OCI-LY3 (cell line): ENCODE measurements around the gene ADGRV1.
"Not testable (repeated sequence)": the region's sequence is repeated elsewhere in the genome, so short reads cannot be mapped to it uniquely, and the experiment has no call there.

Experiments
- H2AFZ ChIP-seq: fragments of 200-600, 300-600 bp; shearing (Covaris generic); 2 replicates; pipeline ENCODE4 v1.6.0; 2014; ENCODE audit warnings: antibody characterized with exemption, low read depth, low read length
- H3K27ac ChIP-seq: fragments of 200-600, 300-600 bp; sonication (generic); 2 replicates; pipeline ENCODE4 v1.5.1; 2014; ENCODE audit warnings: mild to moderate bottlenecking, low read length, moderate library complexity, mixed read lengths
- H3K27me3 ChIP-seq: fragments of 200-600, 300-600 bp; sonication (generic); 2 replicates; pipeline ENCODE4 v1.6.1; 2014; ENCODE audit warnings: low read depth, low read length, mixed read lengths
- H3K36me3 ChIP-seq: fragments of 200-600, 300-600 bp; sonication (generic); replicated peaks from 2 replicates; pipeline ENCODE3; 2014; ENCODE audit warnings: low read depth, low read length, mixed read lengths
- H3K4me1 ChIP-seq: fragments of 300-600, 200-600 bp; sonication (generic); 2 replicates; pipeline ENCODE4 v1.6.1; 2014; ENCODE audit warnings: low read length, mixed read lengths
- H3K4me2 ChIP-seq: fragments of 200-600, 300-600 bp; sonication (generic); 2 replicates; pipeline ENCODE4 v1.6.1; 2014; ENCODE audit warnings: low read length, mixed read lengths
- H3K4me3 ChIP-seq: fragments of 300-600, 200-600 bp; sonication (generic); 2 replicates; pipeline ENCODE4 v1.5.1; 2014; ENCODE audit warnings: antibody characterized with exemption, mild to moderate bottlenecking, low read length, moderate library complexity
- H3K79me2 ChIP-seq: fragments of 300-600, 200-600 bp; shearing (Covaris generic); 2 replicates; pipeline ENCODE4 v1.6.1; 2014; ENCODE audit warnings: mild to moderate bottlenecking, low read length, mixed read lengths
- H3K9ac ChIP-seq: fragments of 300-600, 200-600 bp; shearing (Covaris generic); 2 replicates; pipeline ENCODE4 v1.6.0; 2014; ENCODE audit warnings: mild to moderate bottlenecking, low read length, moderate library complexity
- H3K9me3 ChIP-seq: fragments of 200-600, 300-600 bp; shearing (Covaris generic); 2 replicates; pipeline ENCODE4 v1.6.1; 2014; ENCODE audit warnings: low read length, mixed read lengths; ENCODE audit not compliant: insufficient read depth
- H4K20me1 ChIP-seq: fragments of 200-600, 300-600 bp; sonication (generic); 2 replicates; pipeline ENCODE4 v1.6.1; 2016; ENCODE audit warnings: low read length, mixed read lengths; ENCODE audit not compliant: insufficient read depth
- CTCF ChIP-seq: fragments of 200-600, 300-600 bp; sonication (generic); IDR thresholded peaks from 2 replicates; pipeline ENCODE4 v1.5.1; 2014; ENCODE audit warnings: antibody characterized with exemption, low read length, low read depth
- EZH2phosphoT487 ChIP-seq: fragments of 200-600 bp; shearing (Covaris generic); IDR thresholded peaks from 2 replicates; pipeline ENCODE4 v1.6.1; 2018; ENCODE audit warnings: antibody characterized with exemption, mixed run types, low read depth

Gene ADGRV1

GRCh38 chr5:90810211-90810610 is 251.6 kb downstream of the ADGRV1 start:
- no peak overlapping the region for H3K4me3 ChIP-seq
- H3K27ac ChIP-seq = no peak overlapping the region
- TF ChIP-seq CTCF = no peak
- no peak for TF ChIP-seq EZH2phosphoT487
- H3K27me3 ChIP-seq = no peaks in the 10 kb centered on the region
- no peak overlapping the region for H3K4me2 ChIP-seq
- H3K36me3 ChIP-seq = no peaks in the 10 kb centered on the region
- H3K9me3 ChIP-seq = no peaks in the 10 kb centered on the region
- no peaks in the 10 kb centered on the region for H3K79me2 ChIP-seq
- H4K20me1 ChIP-seq = no peaks in the 10 kb centered on the region
- no peaks in the 10 kb centered on the region for H3K4me1 ChIP-seq
- H2AFZ ChIP-seq = no peak overlapping the region
- H3K9ac ChIP-seq = no peak overlapping the region

- no peaks in the 10 kb centered on the region for H4K20me1 ChIP-seq
- no peak overlapping the region for H3K27ac ChIP-seq
- no peaks in the 10 kb centered on the region for H3K4me1 ChIP-seq
- H3K79me2 ChIP-seq = no peaks in the 10 kb centered on the region
- no peak for TF ChIP-seq CTCF
- no peak for TF ChIP-seq EZH2phosphoT487
- no peak overlapping the region for H3K9ac ChIP-seq
- H3K4me2 ChIP-seq = no peak overlapping the region
- no peak overlapping the region for H2AFZ ChIP-seq
- H3K27me3 ChIP-seq = no peaks in the 10 kb centered on the region
- no peak overlapping the region for H3K4me3 ChIP-seq
- H3K36me3 ChIP-seq = no peaks in the 10 kb centered on the region
- no peaks in the 10 kb centered on the region for H3K9me3 ChIP-seq
These were observed 254.8 kb downstream of the ADGRV1 start for GRCh38 chr5:90813392-90813791.

GRCh38 chr5:90822062-90822461 is 263.5 kb downstream of the ADGRV1 start:
- not testable (repeated sequence) for H3K36me3 ChIP-seq, H3K9me3 ChIP-seq, H4K20me1 ChIP-seq, H3K27me3 ChIP-seq, H3K4me1 ChIP-seq, H3K4me3 ChIP-seq, H3K9ac ChIP-seq, H3K27ac ChIP-seq, H2AFZ ChIP-seq, H3K79me2 ChIP-seq, H3K4me2 ChIP-seq

- no peaks in the 10 kb centered on the region for H3K27me3 ChIP-seq
- no peak overlapping the region for H3K4me3 ChIP-seq
- no peak overlapping the region for H3K27ac ChIP-seq
- no peak overlapping the region for H3K4me2 ChIP-seq
- H3K9ac ChIP-seq = no peak overlapping the region
- H3K9me3 ChIP-seq = no peaks in the 10 kb centered on the region
- H2AFZ ChIP-seq = no peak overlapping the region
- H3K4me1 ChIP-seq = peaks cover 6% of the 10 kb centered on the region; the same call in 1 of the 2 replicates
- H4K20me1 ChIP-seq = no peaks in the 10 kb centered on the region
- no peak for TF ChIP-seq EZH2phosphoT487
- no peak for TF ChIP-seq CTCF
- H3K79me2 ChIP-seq = no peaks in the 10 kb centered on the region
- no peaks in the 10 kb centered on the region for H3K36me3 ChIP-seq
These were observed 265.8 kb downstream of the ADGRV1 start for GRCh38 chr5:90824436-90824835.

- H3K4me2 ChIP-seq = no peak overlapping the region
- H3K36me3 ChIP-seq = no peaks in the 10 kb centered on the region
- H3K27ac ChIP-seq = no peak overlapping the region
- H4K20me1 ChIP-seq = no peaks in the 10 kb centered on the region
- no peaks in the 10 kb centered on the region for H3K4me1 ChIP-seq
- H3K4me3 ChIP-seq = no peak overlapping the region
- no peaks in the 10 kb centered on the region for H3K79me2 ChIP-seq
- H2AFZ ChIP-seq = no peak overlapping the region
- H3K9me3 ChIP-seq = no peaks in the 10 kb centered on the region
- TF ChIP-seq CTCF (no peak), EZH2phosphoT487 (no peak)
- H3K9ac ChIP-seq = no peak overlapping the region
- H3K27me3 ChIP-seq = no peaks in the 10 kb centered on the region
These were observed 271.5 kb downstream of the ADGRV1 start for GRCh38 chr5:90830058-90830457.
